ENCODE data around the gene SCN1A. TPM values are rescaled to one million over a fixed set of nuclear protein-coding genes. Genes with fewer than 3 reads are reported as not detected.

Gene SCN1A
- total and polyA plus RNA-seq, 10 of the 15 experiments (the other 5 are each of a cell fraction or from before 2014, with no cell fraction given), result not detected

GRCh38 chr2:166090908-166091307 lies 36.9 kb downstream of the SCN1A start (continued):
- TF ChIP-seq ZBTB40 (IDR thresholded peaks at IDR 0.05; ENCODE audit: borderline replicate concordance) (no peak), BACH1 (IDR thresholded peaks at IDR 0.05; ENCODE audit: borderline replicate concordance) (no peak), NBN (IDR thresholded peaks at IDR 0.05) (no peak)

GRCh38 chr2:166090346-166090745 lies 37.5 kb downstream of the SCN1A start:
- H4K20me1 ChIP-seq (ENCODE audit: control insufficient read depth, insufficient read depth), result no peaks in the 10 kb centered on the region
- BruUV-seq (replicated peaks), result no TSS peak
- CTCF ChIA-PET, result interaction anchor here (0.6 kb wide), 1 partner anchor 37 kb away, joined by 5 read pairs; no protein-coding TSS in a partner anchor
- POLR2A ChIA-PET, result no interaction called here
- ATAC-seq (no peak), FAIRE-seq (no peak), DNase-seq (ENCODE audit: low read depth, low spot score) (no peak)
- RAD21 ChIA-PET (ENCODE audit: unreplicated experiment), result no interaction called here
- H3K4me2 ChIP-seq (ENCODE audit: control insufficient read depth, insufficient read depth), result no peak overlapping the region
- intact Hi-C loops (cut with micrococcal nuclease; ENCODE audit: unreplicated experiment) (no loop called here), in situ Hi-C loops (cut with MboI) (no loop called here)
- no peaks in the 10 kb centered on the region for H3K27me3 ChIP-seq (replicated peaks in 1 of 2; ENCODE audit: control insufficient read depth in 2 of 2, insufficient read depth in 2 of 2, low read length in 1 of 2)
- 25% methylated on average over 2 of the region's 2 CpGs for WGBS (ENCODE audit: insufficient coverage, insufficient replicate concordance, low lambda C conversion rate, missing lambda C conversion rate)
- no peak overlapping the region for H3K4me3 ChIP-seq
- no peaks in the 10 kb centered on the region for H3K36me3 ChIP-seq (ENCODE audit: control insufficient read depth in 2 of 2, insufficient read depth in 2 of 2, low read length in 1 of 2)
- no peaks in the 10 kb centered on the region for H3K4me1 ChIP-seq (ENCODE audit: control insufficient read depth, insufficient read depth, low read length)
- no peaks in the 10 kb centered on the region for H3K9me3 ChIP-seq (replicated peaks; ENCODE audit: control insufficient read depth, insufficient read depth, low read length)
- H3K79me2 ChIP-seq (ENCODE audit: control insufficient read depth, insufficient read depth, low read length), result no peaks in the 10 kb centered on the region
- SMC1A ChIA-PET (ENCODE audit: uncharacterized antibody, unreplicated experiment), result no interaction called here
- H3K9ac ChIP-seq (ENCODE audit: control insufficient read depth, insufficient read depth, low read length), result no peak overlapping the region
- H2AFZ ChIP-seq (ENCODE audit: control insufficient read depth, low read depth, low read length), result no peak overlapping the region
- no peak overlapping the region for H3K27ac ChIP-seq (ENCODE audit: control insufficient read depth, insufficient read depth)
- TF ChIP-seq, protein P1, sequence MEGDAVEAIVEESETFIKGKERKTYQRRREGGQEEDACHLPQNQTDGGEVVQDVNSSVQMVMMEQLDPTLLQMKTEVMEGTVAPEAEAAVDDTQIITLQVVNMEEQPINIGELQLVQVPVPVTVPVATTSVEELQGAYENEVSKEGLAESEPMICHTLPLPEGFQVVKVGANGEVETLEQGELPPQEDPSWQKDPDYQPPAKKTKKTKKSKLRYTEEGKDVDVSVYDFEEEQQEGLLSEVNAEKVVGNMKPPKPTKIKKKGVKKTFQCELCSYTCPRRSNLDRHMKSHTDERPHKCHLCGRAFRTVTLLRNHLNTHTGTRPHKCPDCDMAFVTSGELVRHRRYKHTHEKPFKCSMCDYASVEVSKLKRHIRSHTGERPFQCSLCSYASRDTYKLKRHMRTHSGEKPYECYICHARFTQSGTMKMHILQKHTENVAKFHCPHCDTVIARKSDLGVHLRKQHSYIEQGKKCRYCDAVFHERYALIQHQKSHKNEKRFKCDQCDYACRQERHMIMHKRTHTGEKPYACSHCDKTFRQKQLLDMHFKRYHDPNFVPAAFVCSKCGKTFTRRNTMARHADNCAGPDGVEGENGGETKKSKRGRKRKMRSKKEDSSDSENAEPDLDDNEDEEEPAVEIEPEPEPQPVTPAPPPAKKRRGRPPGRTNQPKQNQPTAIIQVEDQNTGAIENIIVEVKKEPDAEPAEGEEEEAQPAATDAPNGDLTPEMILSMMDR (IDR thresholded peaks at IDR 0.05 in 2 of 3, conservative IDR thresholded peaks at IDR 0.05 in 1 of 3; ENCODE audit: control insufficient read depth in 2 of 3, extremely low read depth in 1 of 3, insufficient read depth in 1 of 3, low read depth in 3 of 3, low read length in 3 of 3), result no peak
- no peak for TF ChIP-seq WRNIP1 (IDR thresholded peaks at IDR 0.05; ENCODE audit: borderline replicate concordance, low read depth, low read length)
- TF ChIP-seq HDAC2 (IDR thresholded peaks at IDR 0.05), result no peak
- no peak for TF ChIP-seq PAX8 (IDR thresholded peaks at IDR 0.05)
- no peak for TF ChIP-seq YBX1 (IDR thresholded peaks at IDR 0.05)
- no peak for TF ChIP-seq PRDM15 (CRISPR knock-in tag; IDR thresholded peaks at IDR 0.05)
- no peak for TF ChIP-seq ZZZ3 (IDR thresholded peaks at IDR 0.05; ENCODE audit: control insufficient read depth, insufficient read length, low read depth)
- TF ChIP-seq NRF1 (conservative IDR thresholded peaks at IDR 0.05; ENCODE audit: low read depth, low read length), result no peak
- TF ChIP-seq IKZF2 (IDR thresholded peaks at IDR 0.05), result no peak
- TF ChIP-seq IRF5 (IDR thresholded peaks at IDR 0.05; ENCODE audit: borderline replicate concordance), result no peak

All from GM12878 (cell line).